ENCODE data around the gene IFT27.

The IFT27 gene

DNA sequence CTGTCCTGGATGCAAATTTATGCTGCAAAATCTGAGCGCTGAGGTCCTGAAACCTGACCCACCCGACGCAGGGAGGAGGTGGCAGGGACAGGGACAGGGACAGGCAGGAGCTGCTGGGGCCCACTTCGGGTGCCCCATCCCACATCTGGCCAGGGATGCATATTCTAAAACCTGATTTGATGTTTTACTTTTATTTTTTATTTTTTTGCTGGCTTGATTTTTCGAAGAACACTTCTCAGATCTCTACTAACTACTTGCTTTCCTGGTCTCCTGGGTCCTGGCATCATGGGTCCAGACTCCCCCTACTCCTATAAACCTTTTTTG is 41.6 kb upstream of the IFT27 start:
- no peak for DNase-seq (ENCODE audit: extremely low read depth, low read depth)
- H3K4me3 ChIP-seq (replicated peaks; ENCODE audit: low read depth, low read length) = no peak overlapping the region
- TF ChIP-seq, protein P1, sequence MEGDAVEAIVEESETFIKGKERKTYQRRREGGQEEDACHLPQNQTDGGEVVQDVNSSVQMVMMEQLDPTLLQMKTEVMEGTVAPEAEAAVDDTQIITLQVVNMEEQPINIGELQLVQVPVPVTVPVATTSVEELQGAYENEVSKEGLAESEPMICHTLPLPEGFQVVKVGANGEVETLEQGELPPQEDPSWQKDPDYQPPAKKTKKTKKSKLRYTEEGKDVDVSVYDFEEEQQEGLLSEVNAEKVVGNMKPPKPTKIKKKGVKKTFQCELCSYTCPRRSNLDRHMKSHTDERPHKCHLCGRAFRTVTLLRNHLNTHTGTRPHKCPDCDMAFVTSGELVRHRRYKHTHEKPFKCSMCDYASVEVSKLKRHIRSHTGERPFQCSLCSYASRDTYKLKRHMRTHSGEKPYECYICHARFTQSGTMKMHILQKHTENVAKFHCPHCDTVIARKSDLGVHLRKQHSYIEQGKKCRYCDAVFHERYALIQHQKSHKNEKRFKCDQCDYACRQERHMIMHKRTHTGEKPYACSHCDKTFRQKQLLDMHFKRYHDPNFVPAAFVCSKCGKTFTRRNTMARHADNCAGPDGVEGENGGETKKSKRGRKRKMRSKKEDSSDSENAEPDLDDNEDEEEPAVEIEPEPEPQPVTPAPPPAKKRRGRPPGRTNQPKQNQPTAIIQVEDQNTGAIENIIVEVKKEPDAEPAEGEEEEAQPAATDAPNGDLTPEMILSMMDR (IDR thresholded peaks at IDR 0.05; ENCODE audit: low read depth, low read length, missing control alignments) = no peak

DNA sequence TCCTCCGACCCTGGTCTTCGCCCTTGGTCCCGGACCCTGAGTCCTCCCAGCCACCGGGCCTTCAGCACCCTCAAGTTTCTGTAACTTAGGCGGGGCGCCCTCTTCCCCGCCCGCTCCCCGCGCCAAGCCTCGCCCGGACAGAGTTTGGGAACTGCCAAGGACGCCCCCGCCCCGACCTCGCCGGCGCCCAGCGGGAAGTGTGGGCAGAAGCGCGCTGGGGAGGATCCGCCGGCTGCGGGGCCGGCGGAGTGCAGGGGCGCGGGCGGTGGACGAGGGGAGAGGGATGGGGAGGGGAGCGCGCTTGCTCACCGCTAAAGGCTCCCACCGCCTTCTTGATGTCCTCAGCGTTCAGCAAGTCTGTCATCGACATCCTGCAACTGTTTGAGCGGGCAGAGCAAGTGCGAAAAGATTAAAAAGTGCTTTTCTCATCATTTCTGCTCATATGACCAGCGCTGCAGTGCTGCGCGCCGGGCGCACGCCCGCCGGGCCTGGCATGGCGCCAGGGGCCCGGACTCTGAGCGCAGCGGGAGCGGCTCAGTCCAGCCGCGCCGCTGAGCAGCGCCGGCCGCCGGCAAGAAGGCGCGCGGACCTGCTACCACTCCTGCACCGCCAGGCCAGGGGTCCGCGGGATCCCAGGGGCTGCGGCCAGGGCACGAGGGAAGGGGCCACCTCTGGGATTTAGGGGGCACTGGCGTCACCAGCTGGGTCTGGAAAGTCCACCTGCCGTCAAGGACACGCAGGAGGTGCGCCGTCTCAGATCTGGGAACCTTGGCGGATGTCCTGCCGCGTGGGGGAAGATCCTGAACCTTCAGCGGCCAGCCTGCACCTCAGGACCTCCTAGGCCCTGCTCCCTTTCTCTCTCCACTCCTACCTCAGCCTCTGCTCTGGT is 41.0 kb upstream of the IFT27 start, which contains the start of gene PVALB:
Gene PVALB (minus strand): TSS at position 400 of the 889 bp plus-strand sequence. CDS start 30 bp downstream, at position 370.
- TF ChIP-seq, protein P1 (IDR thresholded peaks at IDR 0.05; ENCODE audit: low read depth, low read length, missing control alignments) = no peak
- DNase-seq (ENCODE audit: extremely low read depth, low read depth) = no peak
- no peak within 1 kb of the TSS for H3K4me3 ChIP-seq (replicated peaks; ENCODE audit: low read depth, low read length)

DNA sequence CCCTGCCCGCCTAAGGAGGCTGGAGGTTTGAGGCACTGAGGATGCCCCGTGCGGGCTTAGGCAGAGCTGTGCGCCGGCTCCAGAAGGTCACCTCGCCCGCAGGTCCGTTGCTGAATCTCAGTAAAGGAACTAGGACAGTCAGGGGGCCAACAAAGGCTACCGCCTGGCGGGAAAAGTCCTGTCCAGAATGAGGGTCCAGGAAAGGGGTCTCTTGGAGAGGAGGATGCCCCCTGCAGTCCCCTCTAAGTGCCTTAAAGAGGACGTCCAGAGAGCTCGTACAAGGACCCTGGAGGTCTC is 40.4 kb upstream of the IFT27 start:
- DNase-seq (ENCODE audit: extremely low read depth, low read depth) = no peak
- no peak overlapping the region for H3K4me3 ChIP-seq (replicated peaks; ENCODE audit: low read depth, low read length)
- TF ChIP-seq, protein P1 (IDR thresholded peaks at IDR 0.05; ENCODE audit: low read depth, low read length, missing control alignments) = no peak

DNA sequence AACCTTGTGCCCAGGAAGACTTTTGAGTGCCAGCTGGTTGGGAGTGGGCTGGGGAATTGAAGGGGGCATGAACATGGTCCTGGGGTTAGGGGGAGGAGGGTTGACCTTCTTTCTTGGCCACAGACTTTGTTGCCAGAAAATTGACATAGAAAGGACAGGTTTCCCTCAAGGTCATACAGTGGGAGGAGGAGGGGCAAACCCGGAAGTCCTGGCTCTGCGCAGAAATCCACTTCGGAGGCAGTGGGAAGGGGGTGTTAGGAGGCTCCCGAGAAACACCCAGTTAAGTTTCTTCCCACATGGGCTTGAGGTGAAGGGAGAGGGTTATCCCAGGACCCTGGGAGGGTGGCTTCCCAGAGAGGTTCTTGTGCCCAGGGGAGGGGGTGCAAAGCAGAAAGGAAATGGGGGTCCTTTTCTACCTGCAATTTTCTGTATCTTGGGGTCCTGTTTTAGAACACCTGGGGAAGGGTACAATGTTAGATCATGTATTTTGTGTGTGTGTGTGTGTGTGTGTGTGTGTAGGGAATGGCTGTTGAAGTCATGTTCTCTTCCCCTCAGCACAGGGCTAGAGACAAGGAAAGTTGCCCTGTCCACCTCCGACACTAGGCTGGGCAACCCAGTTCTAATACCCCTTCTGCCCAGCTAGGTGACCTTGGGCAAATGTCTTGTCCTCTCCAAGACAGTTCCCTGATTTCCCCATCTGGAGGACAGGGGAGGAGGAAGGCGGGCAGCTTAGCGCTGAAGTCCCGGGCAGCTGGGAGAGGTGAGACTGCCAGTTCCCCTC is 39.8 kb upstream of the IFT27 start:
- TF ChIP-seq, protein P1 (IDR thresholded peaks at IDR 0.05; ENCODE audit: low read depth, low read length, missing control alignments) = no peak
- DNase-seq (ENCODE audit: extremely low read depth, low read depth) = no peak
- H3K4me3 ChIP-seq (replicated peaks; ENCODE audit: low read depth, low read length) = no peak overlapping the region

DNA sequence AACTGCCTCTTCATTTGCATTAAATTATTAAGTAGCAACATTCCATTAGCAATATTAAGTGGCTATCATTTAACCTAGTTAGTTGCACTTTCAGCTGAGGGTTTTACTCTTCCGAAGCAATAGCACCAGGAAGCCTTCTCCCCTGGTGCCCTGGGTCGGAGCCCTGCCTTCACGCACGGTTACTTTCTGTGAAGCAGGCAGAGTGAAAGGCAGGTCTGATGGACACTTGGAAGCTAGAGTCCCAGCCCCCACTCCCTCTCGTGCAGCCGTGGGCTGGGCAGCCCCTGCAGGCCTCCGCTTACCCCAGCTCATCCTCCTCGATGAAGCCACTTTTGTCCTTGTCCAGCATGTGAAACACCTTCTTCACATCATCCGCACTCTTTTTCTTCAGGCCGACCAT is 38.9 kb upstream of the IFT27 start:
- DNase-seq (ENCODE audit: extremely low read depth, low read depth) = no peak
- TF ChIP-seq, protein P1 (IDR thresholded peaks at IDR 0.05; ENCODE audit: low read depth, low read length, missing control alignments) = no peak
- no peak overlapping the region for H3K4me3 ChIP-seq (replicated peaks; ENCODE audit: low read depth, low read length)

DNA sequence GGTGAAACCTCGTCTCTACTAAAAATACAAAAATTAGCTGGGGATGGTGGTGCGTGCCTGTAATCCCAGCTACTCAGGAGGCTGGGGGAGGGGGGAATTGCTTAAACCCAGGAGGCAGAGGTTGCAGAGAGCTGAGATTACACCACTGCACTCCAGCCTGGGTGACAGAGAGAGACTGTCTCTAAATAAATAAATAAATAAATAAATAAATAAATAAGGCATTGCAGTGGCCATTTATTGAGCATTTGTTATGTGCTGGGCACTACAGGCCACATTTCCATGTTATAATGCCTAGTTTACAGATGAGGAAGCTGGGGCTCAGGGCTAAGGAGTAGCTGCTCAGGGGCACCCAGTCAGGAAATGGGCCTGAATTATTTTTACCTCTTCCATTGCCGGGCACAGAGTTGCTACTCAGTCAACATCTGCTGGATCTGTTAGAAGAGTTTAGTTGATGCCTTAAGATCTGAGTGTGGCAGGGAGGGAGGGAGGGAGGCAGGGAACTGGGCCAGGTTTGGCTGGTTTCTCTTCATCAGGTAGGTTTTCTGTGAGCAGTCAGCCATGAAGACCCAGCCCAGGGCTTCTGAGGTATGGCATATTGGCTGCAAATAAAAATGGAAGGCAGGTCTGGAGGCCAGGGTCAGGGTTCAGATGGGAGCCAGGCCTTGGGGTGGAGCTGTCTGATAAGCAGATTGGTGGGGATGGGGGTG is 35.3 kb upstream of the IFT27 start:
- no peak for DNase-seq (ENCODE audit: extremely low read depth, low read depth)
- H3K4me3 ChIP-seq (replicated peaks; ENCODE audit: low read depth, low read length) = no peak overlapping the region
- TF ChIP-seq, protein P1 (IDR thresholded peaks at IDR 0.05; ENCODE audit: low read depth, low read length, missing control alignments) = no peak
